GM12872 (cell line): ENCODE results near the gene FAM240A.

Source experiments
- CTCF ChIP-seq: IDR thresholded peaks from 3 replicates; pipeline ENCODE4 v1.5.1; 2011; ENCODE audit warnings: low read depth, mild to moderate bottlenecking, low read length, moderate library complexity; ENCODE audit not compliant: insufficient read depth

FAM240A gene

DNA sequence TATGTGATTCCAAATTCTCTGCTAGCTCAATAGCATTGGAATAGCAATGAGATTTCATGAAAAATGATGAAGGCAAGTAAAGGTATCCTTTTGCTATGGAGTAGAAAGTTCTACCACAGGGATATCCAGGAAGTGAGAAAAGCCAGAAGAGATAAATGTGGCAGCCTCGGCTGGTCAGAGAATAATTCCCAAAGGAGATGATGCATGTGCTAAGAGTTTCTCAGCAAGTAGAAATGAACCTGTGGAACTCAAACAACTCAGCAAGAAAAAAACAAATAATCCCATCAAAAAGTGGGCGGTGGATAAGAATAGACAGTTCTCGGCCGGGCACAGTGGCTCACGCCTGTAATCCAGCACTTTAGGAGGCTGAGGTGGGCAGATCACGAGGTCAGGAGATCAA, 42.9 kb downstream of the FAM240A start:
- no peak for TF ChIP-seq CTCF

DNA sequence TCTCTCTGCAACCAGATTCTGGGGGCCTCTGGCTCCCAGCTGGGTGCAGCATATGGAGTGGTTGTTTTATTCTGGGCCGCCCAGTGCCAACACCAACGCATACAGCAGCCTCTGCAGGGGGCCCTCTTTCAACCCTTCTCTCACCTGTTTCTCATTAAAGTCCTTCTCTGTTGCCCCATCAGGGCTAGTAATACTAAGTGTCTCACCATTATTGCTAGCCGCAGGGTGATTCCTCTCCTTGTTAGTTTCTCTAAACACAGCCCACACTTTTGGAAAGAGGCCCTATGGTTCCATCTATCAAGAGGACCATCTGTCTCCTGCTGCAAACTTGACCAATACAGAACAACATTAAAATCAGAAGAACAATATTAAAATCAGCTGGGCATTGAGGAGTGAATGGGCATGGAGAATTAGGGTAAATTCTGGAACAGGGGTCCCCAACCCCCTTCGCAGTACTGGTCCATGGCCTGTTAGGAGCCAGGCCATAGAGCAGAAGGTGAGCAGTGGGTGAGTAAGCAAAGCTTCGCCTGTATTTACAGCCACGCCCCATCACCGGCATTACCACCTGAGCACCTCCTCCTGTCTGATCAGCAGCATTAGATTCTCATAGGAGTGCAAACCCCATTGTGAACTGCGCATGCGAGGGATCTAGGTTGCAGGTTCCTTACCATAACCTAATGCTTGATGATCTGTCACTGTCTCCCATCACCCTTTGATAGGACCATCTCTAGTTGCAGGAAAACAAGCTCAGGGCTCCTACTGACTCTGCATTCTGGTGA, 44.6 kb downstream of the FAM240A start:
- no peak for TF ChIP-seq CTCF

- TF ChIP-seq CTCF: no peak
Measured at GRCh38 chr3:46659285-46659684, 47.0 kb downstream of the FAM240A start.

GRCh38 chr3:46660003-46660402, 47.7 kb downstream of the FAM240A start:
- no peak for TF ChIP-seq CTCF

DNA sequence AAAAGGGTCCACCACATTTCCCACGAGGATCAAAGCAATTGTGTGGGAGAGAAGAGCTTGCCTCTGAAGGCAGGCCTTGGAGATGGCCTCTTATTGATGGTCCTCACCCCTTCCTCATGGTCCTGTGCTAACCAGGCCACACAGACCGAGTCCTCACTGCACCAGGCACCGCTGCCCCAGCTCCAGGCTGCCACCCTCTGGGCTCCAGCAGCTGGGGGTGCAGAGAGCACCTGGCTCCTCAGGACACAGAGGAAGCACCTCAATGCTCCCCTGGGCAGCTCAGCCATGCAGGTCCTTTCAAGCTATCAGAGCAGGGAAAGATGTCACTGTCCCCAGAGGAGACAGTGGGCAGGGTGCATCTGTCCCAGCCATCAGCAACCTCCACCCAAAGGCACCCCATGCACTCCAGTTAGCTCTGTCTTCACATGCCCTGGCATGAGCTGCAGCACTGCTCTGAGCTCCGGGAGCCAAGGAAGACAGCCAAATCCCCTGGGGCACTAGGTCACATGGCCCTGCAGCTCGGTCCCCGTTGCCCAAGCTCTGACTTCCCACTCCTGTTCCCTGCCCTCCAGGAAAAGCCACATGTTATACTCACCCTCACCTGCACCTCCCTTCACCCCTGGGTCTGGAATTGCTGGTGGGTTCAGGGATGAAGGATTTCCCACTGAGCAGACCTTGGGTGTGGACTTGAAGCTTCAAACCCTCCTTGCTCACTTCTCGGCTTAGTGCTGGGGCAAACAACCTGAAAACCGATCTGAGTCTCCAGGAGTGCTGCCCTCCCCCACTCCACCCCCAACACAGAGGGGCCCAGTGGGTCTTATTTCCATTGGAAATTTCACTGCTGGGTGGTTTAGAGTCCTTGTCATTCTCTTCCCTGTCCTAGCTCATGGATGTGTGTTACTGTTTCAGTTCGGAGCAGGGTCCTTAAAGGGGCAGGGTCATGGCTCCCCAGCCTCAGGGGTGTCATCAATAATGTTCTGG, 48.5 kb downstream of the FAM240A start:
- TF ChIP-seq CTCF: no peak

DNA sequence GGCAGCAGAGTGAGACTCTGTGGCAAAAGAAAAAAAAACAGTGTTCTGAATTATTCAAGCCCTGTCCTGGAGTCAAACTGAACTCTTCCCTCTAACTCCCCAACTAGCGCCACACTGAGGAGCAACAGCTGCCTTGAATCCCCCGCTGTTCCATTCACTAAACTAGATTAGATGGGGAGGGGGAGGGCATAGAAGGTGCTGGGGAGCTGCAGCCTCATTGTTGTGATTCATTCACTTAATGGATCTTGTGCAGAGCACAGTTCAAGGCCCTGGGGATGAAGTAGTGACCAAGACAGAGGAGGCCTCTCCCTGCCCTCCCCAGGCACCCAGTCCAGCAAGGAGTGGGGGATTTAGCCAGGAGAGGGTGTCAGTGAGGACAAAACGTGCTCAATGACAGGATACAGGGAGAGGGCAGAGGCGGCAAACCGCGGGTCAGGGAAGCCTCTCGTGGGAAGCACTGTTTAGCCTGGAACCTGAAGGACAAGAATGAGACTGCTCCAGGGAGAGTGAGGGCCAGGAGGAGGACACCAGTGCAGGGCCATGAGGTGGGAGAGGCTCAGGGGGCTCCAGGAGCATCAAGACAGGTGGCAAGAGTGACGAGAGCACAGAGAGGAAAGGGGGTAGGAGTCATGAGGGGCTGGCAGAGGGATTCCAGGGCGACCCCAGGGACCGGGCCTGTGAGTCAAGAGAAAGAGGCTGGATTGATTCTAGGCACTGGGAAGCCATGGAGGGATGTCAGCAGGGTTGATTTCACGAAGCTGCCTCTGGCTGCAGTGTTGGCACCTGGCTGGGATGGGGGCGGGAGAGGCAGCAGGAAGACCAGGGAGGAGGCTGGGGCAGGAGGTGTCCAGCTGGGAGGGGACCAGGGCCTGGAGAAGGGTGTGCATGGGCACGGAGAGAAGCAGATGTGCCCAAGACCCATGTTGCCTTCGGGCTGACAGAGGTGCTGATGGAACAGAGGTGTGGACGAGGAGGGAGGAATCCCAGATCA, 49.7 kb downstream of the FAM240A start:
- no peak for TF ChIP-seq CTCF
